Measurements from ENCODE around the gene THOC3.
"Not testable (repeated sequence)": the region's sequence is repeated elsewhere in the genome, so short reads cannot be mapped to it uniquely, and the experiment has no call there.

Gene THOC3

DNA sequence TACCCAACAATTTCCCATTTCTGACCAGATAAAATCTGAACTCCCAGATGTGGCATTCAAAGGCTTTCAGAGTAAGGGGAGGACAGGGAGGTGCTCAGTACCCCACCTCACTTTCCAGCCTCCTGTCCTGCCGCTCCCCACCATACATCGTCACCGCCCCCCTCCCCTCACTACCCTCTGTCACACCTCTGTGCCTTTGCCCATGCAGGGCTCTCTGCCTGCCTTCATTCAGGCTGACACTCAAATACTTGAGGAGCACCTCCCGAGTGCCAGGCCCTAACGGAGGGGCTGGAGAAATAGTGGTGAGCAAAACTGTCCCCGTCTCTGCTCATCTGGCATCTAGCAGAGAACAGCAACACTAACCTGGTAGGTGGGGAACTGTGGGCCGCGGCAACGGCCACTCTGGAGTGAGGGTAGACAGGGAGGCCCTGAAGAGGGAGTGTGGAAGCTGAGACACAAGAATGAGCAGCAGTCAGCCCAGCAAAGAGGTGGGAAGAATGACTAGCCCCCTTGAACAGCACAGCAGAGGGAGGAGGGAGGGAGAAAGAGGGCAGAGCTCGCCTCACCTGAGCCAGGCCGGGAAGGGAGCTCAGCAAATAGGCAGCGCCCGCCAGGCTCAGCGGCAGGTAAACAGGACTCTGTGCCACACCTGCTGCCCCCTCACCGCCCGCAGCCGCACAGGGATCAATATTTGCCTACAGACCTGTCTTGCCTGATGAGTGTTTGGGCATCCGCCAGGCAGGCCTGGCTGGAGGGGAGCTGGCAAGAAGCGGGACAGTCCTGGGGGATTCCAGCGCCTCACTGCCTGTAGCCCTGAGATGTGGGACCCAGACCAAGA lies 54.1 kb downstream of the THOC3 start:
- H3K9me3 ChIP-seq (ENCODE audit: control insufficient read depth, insufficient read depth, low read length); H4K20me1 ChIP-seq (ENCODE audit: control insufficient read depth, insufficient read depth, low read depth, low read length); H3K36me3 ChIP-seq (ENCODE audit: control insufficient read depth, low read length); H3K79me2 ChIP-seq (ENCODE audit: control insufficient read depth, low read length); H3K9me2 ChIP-seq (replicated peaks; ENCODE audit: control insufficient read depth, low read length); H3K4me2 ChIP-seq (ENCODE audit: low read length); H3F3A ChIP-seq (ENCODE audit: control insufficient read depth, insufficient read depth); H3K4me3 ChIP-seq (ENCODE audit: low read length); H3K4me1 ChIP-seq (ENCODE audit: control insufficient read depth, low read length); H3K27me3 ChIP-seq (ENCODE audit: control insufficient read depth, low read length); H3K27ac ChIP-seq (ENCODE audit: low read depth, low read length): not testable (repeated sequence)

DNA sequence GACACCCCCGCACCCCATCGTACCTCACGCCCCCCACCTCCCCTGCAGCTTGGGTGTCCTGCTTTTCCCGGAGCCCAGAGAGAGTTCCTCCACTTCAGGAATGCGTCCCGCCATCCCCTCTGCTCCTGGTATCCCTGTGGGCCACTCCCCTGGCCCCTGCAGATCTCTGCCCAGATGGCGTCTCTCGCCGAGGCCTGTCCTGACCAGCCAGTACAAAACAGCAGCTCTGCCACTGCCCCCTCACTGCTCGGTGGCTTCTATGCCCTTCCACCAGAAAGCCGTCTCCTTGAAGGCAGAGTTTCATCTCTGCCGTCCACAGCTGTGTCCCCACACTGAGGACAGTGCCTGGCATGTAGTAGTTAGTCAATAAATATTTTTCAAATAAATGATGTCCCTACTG lies 58.0 kb downstream of the THOC3 start:
- not testable (repeated sequence) for H3K27ac ChIP-seq (ENCODE audit: low read depth, low read length); H3K9me3 ChIP-seq (ENCODE audit: control insufficient read depth, insufficient read depth, low read length); H3F3A ChIP-seq (ENCODE audit: control insufficient read depth, insufficient read depth); H3K36me3 ChIP-seq (ENCODE audit: control insufficient read depth, low read length); H3K4me3 ChIP-seq (ENCODE audit: low read length); H3K4me2 ChIP-seq (ENCODE audit: low read length); H3K9me2 ChIP-seq (replicated peaks; ENCODE audit: control insufficient read depth, low read length); H4K20me1 ChIP-seq (ENCODE audit: control insufficient read depth, insufficient read depth, low read depth, low read length); H3K79me2 ChIP-seq (ENCODE audit: control insufficient read depth, low read length); H3K27me3 ChIP-seq (ENCODE audit: control insufficient read depth, low read length); H3K4me1 ChIP-seq (ENCODE audit: control insufficient read depth, low read length)

All from DOHH2 (cell line).